ENCODE measurements around the gene CDH8. TPM values are rescaled to one million over a fixed set of nuclear protein-coding genes. Genes with fewer than 3 reads are reported as not detected.

CDH8 gene
- total RNA-seq, 1 experiment from 2014 or later = 50.5 TPM

GRCh38 chr16:62018301-62019060, 17.8 kb downstream of the CDH8 start:
- ChIA-PET POLR2A (ENCODE audit: low non-redundant PET) (no interaction called here), CTCF (no interaction called here)
- no peak for TF ChIP-seq CTCF (conservative IDR thresholded peaks at IDR 0.05; ENCODE audit: low read depth, low read length)
- TF ChIP-seq EZH2 (IDR thresholded peaks at IDR 0.05; ENCODE audit: borderline replicate concordance, low read depth, low read length, poor library complexity, severe bottlenecking) = no peak
- BruUV-seq (replicated peaks) = no TSS peak
- intact Hi-C loops (cut with micrococcal nuclease; ENCODE audit: unreplicated experiment) = no loop called here
- H3K36me3 ChIP-seq (ENCODE audit: insufficient read depth, low read length, poor library complexity, severe bottlenecking) = no peaks in the 10 kb centered on the region
- no peaks in the 10 kb centered on the region for H3K27me3 ChIP-seq (replicated peaks; ENCODE audit: insufficient read depth, low read depth, low read length, poor library complexity)
- H3K9me3 ChIP-seq (ENCODE audit: low read depth, low read length, poor library complexity, severe bottlenecking) = no peaks in the 10 kb centered on the region
- no peak for DNase-seq (ENCODE audit: low spot score)
- H3K4me3 ChIP-seq (ENCODE audit: low read depth, low read length, poor library complexity, severe bottlenecking) = no peak overlapping the region
- no peak overlapping the region for H3K27ac ChIP-seq (ENCODE audit: low read depth, low read length, poor library complexity, severe bottlenecking)
- H3K4me1 ChIP-seq (ENCODE audit: insufficient read depth, low read length, poor library complexity, severe bottlenecking) = peaks cover 8% of the 10 kb centered on the region

GRCh38 chr16:62014319-62014923, 21.8 kb downstream of the CDH8 start:
- no peaks in the 10 kb centered on the region for H3K9me3 ChIP-seq (ENCODE audit: low read depth, low read length, poor library complexity, severe bottlenecking)
- CTCF ChIA-PET = no interaction called here

GRCh38 chr16:62010186-62010585, 26.1 kb downstream of the CDH8 start:
- ChIA-PET POLR2A (ENCODE audit: low non-redundant PET) (no interaction called here), CTCF (no interaction called here)
- intact Hi-C loops (cut with micrococcal nuclease; ENCODE audit: unreplicated experiment) = no loop called here
- Histone ChIP-seq H3K4me1 (ENCODE audit: insufficient read depth, low read length, poor library complexity, severe bottlenecking) (peaks cover 6% of the 10 kb centered on the region), H3K27ac (ENCODE audit: low read depth, low read length, poor library complexity, severe bottlenecking) (no peak overlapping the region), H3K27me3 (replicated peaks; ENCODE audit: insufficient read depth, low read depth, low read length, poor library complexity) (no peaks in the 10 kb centered on the region), H3K4me3 (ENCODE audit: low read depth, low read length, poor library complexity, severe bottlenecking) (no peak overlapping the region), H3K36me3 (ENCODE audit: insufficient read depth, low read length, poor library complexity, severe bottlenecking) (peaks cover 5% of the 10 kb centered on the region), H3K9me3 (ENCODE audit: low read depth, low read length, poor library complexity, severe bottlenecking) (no peaks in the 10 kb centered on the region)
- no peak for DNase-seq (ENCODE audit: low spot score)
- no TSS peak for BruUV-seq (replicated peaks)
- no peak for TF ChIP-seq EZH2 (IDR thresholded peaks at IDR 0.05; ENCODE audit: borderline replicate concordance, low read depth, low read length, poor library complexity, severe bottlenecking)
- no peak for TF ChIP-seq CTCF (conservative IDR thresholded peaks at IDR 0.05; ENCODE audit: low read depth, low read length)

More at GRCh38 chr16:62014319-62014923, 21.8 kb downstream of the CDH8 start:
- H3K4me3 ChIP-seq (ENCODE audit: low read depth, low read length, poor library complexity, severe bottlenecking) = no peak overlapping the region
- intact Hi-C loops (cut with micrococcal nuclease; ENCODE audit: unreplicated experiment) = no loop called here
- no TSS peak for BruUV-seq (replicated peaks)
- no peak overlapping the region for H3K27ac ChIP-seq (ENCODE audit: low read depth, low read length, poor library complexity, severe bottlenecking)
- H3K27me3 ChIP-seq (replicated peaks; ENCODE audit: insufficient read depth, low read depth, low read length, poor library complexity) = no peaks in the 10 kb centered on the region
- DNase-seq (ENCODE audit: low spot score) = no peak
- POLR2A ChIA-PET (ENCODE audit: low non-redundant PET) = interaction anchor here (0.7 kb wide), 1 partner anchor 16 kb away, joined by 8 read pairs; no protein-coding TSS in a partner anchor
- H3K4me1 ChIP-seq (ENCODE audit: insufficient read depth, low read length, poor library complexity, severe bottlenecking) = peaks cover 10% of the 10 kb centered on the region
- no peak for TF ChIP-seq EZH2 (IDR thresholded peaks at IDR 0.05; ENCODE audit: borderline replicate concordance, low read depth, low read length, poor library complexity, severe bottlenecking)
- H3K36me3 ChIP-seq (ENCODE audit: insufficient read depth, low read length, poor library complexity, severe bottlenecking) = no peaks in the 10 kb centered on the region

All from A673 (cell line).